Lower leg skin (tissue), 4 donors: ENCODE measurements around the gene ENOX1. TPM values are rescaled to one million over a fixed set of nuclear protein-coding genes. Genes with fewer than 3 reads are reported as not detected.

Source experiments
- DNase-seq, 2 donors: peaks; one replicate each; pipeline ENCODE4 v3.0.0-alpha.2; 2019; ENCODE audit warnings: low spot score in 2 of 2
- H3K4me3 ChIP-seq: fragments of 200-600 bp; sonication (generic); 2 replicates; pipeline ENCODE4 v1.5.1; 2017; ENCODE audit warnings: mild to moderate bottlenecking, low read depth; ENCODE audit not compliant: poor library complexity, severe bottlenecking
- POLR2A ChIP-seq, 2 donors: fragments of 450-650 bp; IDR thresholded peaks; one replicate each; pipeline ENCODE4 v1.6.1; 2016 to 2017; ENCODE audit warnings: antibody characterized with exemption in 2 of 2, mild to moderate bottlenecking in 1 of 2, moderate library complexity in 1 of 2
- WGBS, 2 donors: methylation state at CpG; one replicate each; pipeline ENCODE4 v1.1.5; 2018; 5-methylcytosine and 5-hydroxymethylcytosine counted together
- intact Hi-C: fragments of 100-400 bp; cut with DNase I; formaldehyde crosslinking; loops from one replicate; pipeline ENCODE4 v1.15.0; 2023; ENCODE audit warnings: low total_unique reads
- total RNA-seq, 4 donors: library from RNA; depleted of rRNA; stranded (reverse); fragments of >200 nt; gene quantifications; one replicate each; pipeline ENCODE4 v1.1.0, GENCODE V29; 2016
- TF ChIP-seq, protein P1 (sequence below), 3 donors: fragments of 450-650 bp; IDR thresholded peaks; one replicate each; pipeline ENCODE4 v1.5.1; 2016; ENCODE audit warnings: antibody characterized with exemption in 3 of 3, mild to moderate bottlenecking in 3 of 3, moderate library complexity in 2 of 3

ENOX1 gene
- total RNA-seq, 4 donors from 2014 or later: 0.11 to 0.52 (median 0.30) TPM

GRCh38 chr13:43237616-43238015 lies 549.2 kb downstream of the ENOX1 start:
- no peak for TF ChIP-seq POLR2A (IDR thresholded peaks at IDR 0.05)
- TF ChIP-seq, protein P1, sequence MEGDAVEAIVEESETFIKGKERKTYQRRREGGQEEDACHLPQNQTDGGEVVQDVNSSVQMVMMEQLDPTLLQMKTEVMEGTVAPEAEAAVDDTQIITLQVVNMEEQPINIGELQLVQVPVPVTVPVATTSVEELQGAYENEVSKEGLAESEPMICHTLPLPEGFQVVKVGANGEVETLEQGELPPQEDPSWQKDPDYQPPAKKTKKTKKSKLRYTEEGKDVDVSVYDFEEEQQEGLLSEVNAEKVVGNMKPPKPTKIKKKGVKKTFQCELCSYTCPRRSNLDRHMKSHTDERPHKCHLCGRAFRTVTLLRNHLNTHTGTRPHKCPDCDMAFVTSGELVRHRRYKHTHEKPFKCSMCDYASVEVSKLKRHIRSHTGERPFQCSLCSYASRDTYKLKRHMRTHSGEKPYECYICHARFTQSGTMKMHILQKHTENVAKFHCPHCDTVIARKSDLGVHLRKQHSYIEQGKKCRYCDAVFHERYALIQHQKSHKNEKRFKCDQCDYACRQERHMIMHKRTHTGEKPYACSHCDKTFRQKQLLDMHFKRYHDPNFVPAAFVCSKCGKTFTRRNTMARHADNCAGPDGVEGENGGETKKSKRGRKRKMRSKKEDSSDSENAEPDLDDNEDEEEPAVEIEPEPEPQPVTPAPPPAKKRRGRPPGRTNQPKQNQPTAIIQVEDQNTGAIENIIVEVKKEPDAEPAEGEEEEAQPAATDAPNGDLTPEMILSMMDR (IDR thresholded peaks at IDR 0.05): no peak
- 58 to 63% methylated on average over 4 of the region's 4 CpGs for WGBS, 2 donors
- no peak for DNase-seq
- intact Hi-C loops: no loop called here
- no peak overlapping the region for H3K4me3 ChIP-seq

- intact Hi-C loops: no loop called here
- no peak for DNase-seq
- TF ChIP-seq, protein P1 (IDR thresholded peaks at IDR 0.05): no peak
- no peak for TF ChIP-seq POLR2A (IDR thresholded peaks at IDR 0.05)
- H3K4me3 ChIP-seq: no peak overlapping the region
- 26 to 57% methylated on average over 1 of the region's 1 CpG for WGBS, 2 donors
Measured at GRCh38 chr13:43235028-43235427, 551.7 kb downstream of the ENOX1 start.

- WGBS, 2 donors: 69 to 75% methylated on average over 1 of the region's 1 CpG
Measured at GRCh38 chr13:43232873-43233265, 553.9 kb downstream of the ENOX1 start.

DNA sequence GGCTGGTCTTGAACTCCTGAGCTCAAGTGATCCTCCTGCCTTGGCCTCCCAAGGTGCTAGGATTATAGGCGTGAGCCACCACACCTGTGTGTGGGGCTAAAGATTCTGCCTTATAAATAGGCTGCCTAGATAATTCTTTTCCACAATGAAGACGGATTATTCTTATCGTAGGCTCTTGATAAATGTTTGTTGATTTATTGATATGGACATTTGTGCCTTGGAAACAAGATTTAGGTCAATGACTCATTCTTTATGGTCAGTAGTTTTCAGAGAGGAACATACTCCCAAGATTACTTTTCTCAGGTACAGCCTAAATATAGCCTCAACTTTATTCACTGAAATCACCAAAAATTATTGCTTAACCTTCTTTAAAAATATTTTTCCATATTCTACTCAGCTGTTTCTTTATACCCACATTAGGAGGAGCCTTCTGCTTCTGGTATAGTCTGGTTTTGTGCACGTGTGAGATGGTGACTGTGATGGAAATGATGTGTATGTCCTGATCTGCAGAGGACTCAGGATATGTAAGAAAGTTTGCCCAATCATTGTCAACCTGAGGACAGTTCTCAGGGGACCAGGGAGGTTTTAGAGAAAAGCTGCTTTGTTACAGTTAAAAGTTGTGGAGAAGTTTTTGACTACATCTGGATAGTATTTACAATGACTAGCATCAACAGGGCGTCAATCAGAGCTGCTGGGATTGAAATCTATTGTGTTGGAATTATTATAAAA lies 554.5 kb downstream of the ENOX1 start:
- TF ChIP-seq, protein P1 (IDR thresholded peaks at IDR 0.05): no peak
- TF ChIP-seq POLR2A (IDR thresholded peaks at IDR 0.05): no peak
- H3K4me3 ChIP-seq: no peak overlapping the region
- 76 to 77% methylated on average over 5 of the region's 5 CpGs for WGBS, 2 donors
- intact Hi-C loops: no loop called here
- DNase-seq: no peak

More at GRCh38 chr13:43232873-43233265, 553.9 kb downstream of the ENOX1 start:
- TF ChIP-seq POLR2A (IDR thresholded peaks at IDR 0.05): no peak
- TF ChIP-seq, protein P1 (IDR thresholded peaks at IDR 0.05): no peak
- intact Hi-C loops: no loop called here
- DNase-seq: no peak
- no peak overlapping the region for H3K4me3 ChIP-seq

GRCh38 chr13:43230989-43231388 lies 555.8 kb downstream of the ENOX1 start:
- intact Hi-C loops: no loop called here
- TF ChIP-seq, protein P1 (IDR thresholded peaks at IDR 0.05): no peak
- TF ChIP-seq POLR2A (IDR thresholded peaks at IDR 0.05): no peak
- DNase-seq: no peak
- no peak overlapping the region for H3K4me3 ChIP-seq
- WGBS, 2 donors: 50 to 72% methylated on average over 3 of the region's 3 CpGs

DNA sequence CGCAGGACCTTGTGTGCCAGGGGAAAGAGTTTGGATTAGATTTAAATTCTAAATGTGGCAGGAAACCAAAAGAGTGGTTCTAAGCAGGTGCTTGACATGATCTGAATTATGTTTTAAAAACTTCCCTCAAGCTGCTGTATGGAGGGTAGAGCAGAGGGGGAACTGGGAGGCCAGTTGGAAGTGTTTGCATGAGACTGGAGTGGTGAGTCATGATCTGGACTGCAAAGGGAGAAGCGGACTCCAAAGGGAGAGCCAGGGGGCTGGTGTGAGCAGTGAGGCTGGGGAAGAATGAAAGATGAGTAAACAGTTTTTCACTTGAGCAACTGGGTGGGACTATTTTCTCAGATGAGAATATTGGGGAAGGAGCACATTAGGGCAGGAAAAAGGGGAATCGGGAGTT lies 557.3 kb downstream of the ENOX1 start:
- TF ChIP-seq POLR2A (IDR thresholded peaks at IDR 0.05): no peak
- TF ChIP-seq, protein P1 (IDR thresholded peaks at IDR 0.05): no peak
- H3K4me3 ChIP-seq: no peak overlapping the region
- intact Hi-C loops: no loop called here
- 51 to 53% methylated on average over 3 of the region's 3 CpGs for WGBS, 2 donors
- no peak for DNase-seq
